Esophagus squamous epithelium (tissue), 4 donors: ENCODE data around the gene KRTAP10-2.

ENCODE experiments used
- POLR2A ChIP-seq, 4 donors: fragments of 450-650 bp; IDR thresholded peaks; one replicate each; pipeline ENCODE4 v1.6.1; 2017; ENCODE audit warnings: antibody characterized with exemption in 4 of 4, mild to moderate bottlenecking in 4 of 4, moderate library complexity in 3 of 4
- TF ChIP-seq, protein P1 (sequence below), 6 experiments: fragments of 450-650 bp in 4 of 6; fragments of 200-600 bp in 2 of 6; sonication (generic) in 2 of 6; IDR thresholded peaks; one replicate each; pipeline ENCODE4 v1.5.1; 2016 to 2019; ENCODE audit warnings: antibody characterized with exemption in 6 of 6, mild to moderate bottlenecking in 4 of 6, moderate library complexity in 4 of 6

- TF ChIP-seq, protein P1, sequence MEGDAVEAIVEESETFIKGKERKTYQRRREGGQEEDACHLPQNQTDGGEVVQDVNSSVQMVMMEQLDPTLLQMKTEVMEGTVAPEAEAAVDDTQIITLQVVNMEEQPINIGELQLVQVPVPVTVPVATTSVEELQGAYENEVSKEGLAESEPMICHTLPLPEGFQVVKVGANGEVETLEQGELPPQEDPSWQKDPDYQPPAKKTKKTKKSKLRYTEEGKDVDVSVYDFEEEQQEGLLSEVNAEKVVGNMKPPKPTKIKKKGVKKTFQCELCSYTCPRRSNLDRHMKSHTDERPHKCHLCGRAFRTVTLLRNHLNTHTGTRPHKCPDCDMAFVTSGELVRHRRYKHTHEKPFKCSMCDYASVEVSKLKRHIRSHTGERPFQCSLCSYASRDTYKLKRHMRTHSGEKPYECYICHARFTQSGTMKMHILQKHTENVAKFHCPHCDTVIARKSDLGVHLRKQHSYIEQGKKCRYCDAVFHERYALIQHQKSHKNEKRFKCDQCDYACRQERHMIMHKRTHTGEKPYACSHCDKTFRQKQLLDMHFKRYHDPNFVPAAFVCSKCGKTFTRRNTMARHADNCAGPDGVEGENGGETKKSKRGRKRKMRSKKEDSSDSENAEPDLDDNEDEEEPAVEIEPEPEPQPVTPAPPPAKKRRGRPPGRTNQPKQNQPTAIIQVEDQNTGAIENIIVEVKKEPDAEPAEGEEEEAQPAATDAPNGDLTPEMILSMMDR (IDR thresholded peaks at IDR 0.05) = no peak
- TF ChIP-seq POLR2A (IDR thresholded peaks at IDR 0.05) = no peak
These were observed 35.7 kb downstream of the KRTAP10-2 start for GRCh38 chr21:44515359-44516165.
